Keratinocyte (primary cell): Measurements from ENCODE around the gene HGF. TPM values are rescaled to one million over a fixed set of nuclear protein-coding genes. Genes with fewer than 3 reads are reported as not detected.

Experiments used
- DNase-seq: peaks from one replicate; pipeline ENCODE4 v3.0.0-alpha.2; 2011; ENCODE audit warnings: low read depth, missing footprints, low spot score
- FAIRE-seq: peaks from 2 replicates; lab custom pipeline; 2011; peaks lifted over from hg19 to GRCh38; lab: Jason Lieb, UNC
- H2AFZ ChIP-seq: 2 replicates; pipeline ENCODE4 v1.6.0; 2012; ENCODE audit warnings: low read length, control low read depth, inconsistent platforms; ENCODE audit not compliant: control insufficient read depth
- H3K27ac ChIP-seq: 2 replicates; pipeline ENCODE4 v1.5.1; 2011; ENCODE audit warnings: low read length; ENCODE audit not compliant: control insufficient read depth, insufficient read depth
- H3K27me3 ChIP-seq: 3 replicates; pipeline ENCODE4 v1.6.0; 2011; ENCODE audit warnings: low read length; ENCODE audit not compliant: control insufficient read depth, insufficient read depth; ENCODE audit errors: extremely low read depth
- H3K36me3 ChIP-seq, 2 experiments: 2 replicates in 1 of 2; 3 replicates in 1 of 2; pipeline ENCODE4 v1.5.1; 2011; ENCODE audit warnings: low read length in 2 of 2, mild to moderate bottlenecking in 1 of 2; ENCODE audit not compliant: control insufficient read depth in 2 of 2, insufficient read depth in 2 of 2; ENCODE audit errors: extremely low read depth in 1 of 2
- H3K4me1 ChIP-seq: 3 replicates; pipeline ENCODE4 v1.5.1; 2011; ENCODE audit warnings: low read length; ENCODE audit not compliant: control insufficient read depth, insufficient read depth; ENCODE audit errors: extremely low read depth
- H3K4me2 ChIP-seq: 3 replicates; pipeline ENCODE4 v1.6.0; 2011; ENCODE audit warnings: low read depth, low read length; ENCODE audit not compliant: control insufficient read depth, insufficient read depth; ENCODE audit errors: extremely low read depth
- H3K4me3 ChIP-seq, 3 experiments: fragments of 200-600 bp in 1 of 3; sonication (generic) in 1 of 3; 2 replicates in 2 of 3; 3 replicates in 1 of 3; pipeline ENCODE4 v1.5.1; 2011 to 2016; ENCODE audit warnings: low read length in 3 of 3, mild to moderate bottlenecking in 3 of 3, control low read depth in 2 of 3, inconsistent platforms in 1 of 3, low read depth in 1 of 3, mixed read lengths in 1 of 3, mixed run types in 1 of 3, moderate library complexity in 1 of 3; ENCODE audit not compliant: control insufficient read depth in 2 of 3, insufficient read depth in 2 of 3; ENCODE audit errors: extremely low read depth in 1 of 3
- H3K79me2 ChIP-seq: 2 replicates; pipeline ENCODE4 v1.6.0; 2012; ENCODE audit warnings: low read length; ENCODE audit not compliant: control insufficient read depth, insufficient read depth
- H3K9ac ChIP-seq: 3 replicates; pipeline ENCODE4 v1.6.0; 2011; ENCODE audit warnings: low read length; ENCODE audit not compliant: control insufficient read depth, insufficient read depth; ENCODE audit errors: extremely low read depth
- H3K9me1 ChIP-seq: 3 replicates; pipeline ENCODE4 v1.6.0; 2011; ENCODE audit warnings: low read length; ENCODE audit not compliant: control insufficient read depth, insufficient read depth; ENCODE audit errors: extremely low read depth
- H3K9me3 ChIP-seq: 2 replicates; pipeline ENCODE4 v1.5.1; 2012; ENCODE audit warnings: low read depth, low read length; ENCODE audit not compliant: control insufficient read depth
- H4K20me1 ChIP-seq: 3 replicates; pipeline ENCODE4 v1.6.0; 2011; ENCODE audit warnings: low read length; ENCODE audit not compliant: control insufficient read depth, insufficient read depth; ENCODE audit errors: extremely low read depth
- EZH2 ChIP-seq: IDR thresholded peaks from one replicate; pipeline ENCODE4 v1.6.1; 2012; ENCODE audit warnings: inconsistent platforms, mild to moderate bottlenecking, low read length, moderate library complexity
- dilution Hi-C: fragments of 300-500 bp; cut with MboI; formaldehyde crosslinking; loops from one replicate; pipeline ENCODE4 v1.7.0; 2020; ENCODE audit warnings: low sequenced_read_pairs; ENCODE audit not compliant: extremely low pct_ligation_motif_present
- polyA plus RNA-seq, 5 experiments: library from polyadenylated mRNA; depleted of rRNA in 3 of 5; stranded (reverse) in 3 of 5; stranded (forward) in 1 of 5; unstranded in 1 of 5; fragments of >200 nt; gene quantifications; 1 replicate in 1 of 5; 2 replicates in 3 of 5; 3 replicates in 1 of 5; pipeline versions ENCODE4 v1.2.1 to v1.2.3, GENCODE V29; 2011 to 2012; ENCODE audit warnings: missing spikeins in 2 of 5, low read depth in 1 of 5, low replicate concordance in 1 of 5
- TF ChIP-seq, protein P1 (sequence below), 3 experiments: IDR thresholded peaks in 1 of 3; conservative IDR thresholded peaks in 1 of 3; optimal IDR thresholded peaks in 1 of 3; 2 replicates in 2 of 3; 3 replicates in 1 of 3; pipeline versions ENCODE3 to v1.5.1; 2011; ENCODE audit warnings: low read length in 3 of 3, mild to moderate bottlenecking in 3 of 3, moderate library complexity in 2 of 3, control low read depth in 1 of 3, inconsistent platforms in 1 of 3; ENCODE audit not compliant: insufficient read depth in 2 of 3; ENCODE audit errors: extremely low read depth in 1 of 3

HGF gene
- polyA plus RNA-seq, 1 donor (not counting 4 experiments of a cell fraction or from before 2014, with no cell fraction given): not detected

DNA sequence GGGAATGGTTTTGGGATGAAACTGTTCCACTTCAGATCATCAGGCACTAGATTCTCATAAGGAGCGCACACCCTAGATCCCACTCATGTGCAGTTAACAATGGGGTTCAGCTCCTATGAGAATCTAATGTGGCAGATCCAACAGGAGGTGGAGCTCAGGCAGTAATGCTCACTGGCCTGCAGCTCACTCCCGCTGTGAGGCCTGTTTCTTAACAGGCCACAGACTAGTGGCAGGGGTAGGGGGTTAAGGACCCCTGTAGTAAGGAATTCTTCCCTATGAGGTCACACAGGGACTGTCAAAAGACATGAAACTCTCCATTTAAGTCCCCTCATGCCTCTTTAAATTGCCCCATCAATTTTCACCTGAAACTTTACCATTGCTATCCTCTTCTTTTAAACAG is 8.0 kb downstream of the HGF start:
- Histone ChIP-seq H3K79me2 (no peaks in the 10 kb centered on the region), H4K20me1 (no peaks in the 10 kb centered on the region)
- FAIRE-seq: no peak

GRCh38 chr7:81761031-81761430 is 8.8 kb downstream of the HGF start:
- Histone ChIP-seq H2AFZ (no peak overlapping the region), H3K9me1 (no peaks in the 10 kb centered on the region), H3K4me1 (no peaks in the 10 kb centered on the region), H3K27me3 (no peaks in the 10 kb centered on the region), H3K36me3 (no peaks in the 10 kb centered on the region), H3K4me2 (no peak overlapping the region), H3K9me3 (no peaks in the 10 kb centered on the region), H3K9ac (no peak overlapping the region), H3K4me3 (no peak overlapping the region), H3K79me2 (no peaks in the 10 kb centered on the region), H3K27ac (no peak overlapping the region), H4K20me1 (no peaks in the 10 kb centered on the region)
- DNase-seq (no peak), FAIRE-seq (no peak)
- no peak for TF ChIP-seq EZH2
- TF ChIP-seq, protein P1, sequence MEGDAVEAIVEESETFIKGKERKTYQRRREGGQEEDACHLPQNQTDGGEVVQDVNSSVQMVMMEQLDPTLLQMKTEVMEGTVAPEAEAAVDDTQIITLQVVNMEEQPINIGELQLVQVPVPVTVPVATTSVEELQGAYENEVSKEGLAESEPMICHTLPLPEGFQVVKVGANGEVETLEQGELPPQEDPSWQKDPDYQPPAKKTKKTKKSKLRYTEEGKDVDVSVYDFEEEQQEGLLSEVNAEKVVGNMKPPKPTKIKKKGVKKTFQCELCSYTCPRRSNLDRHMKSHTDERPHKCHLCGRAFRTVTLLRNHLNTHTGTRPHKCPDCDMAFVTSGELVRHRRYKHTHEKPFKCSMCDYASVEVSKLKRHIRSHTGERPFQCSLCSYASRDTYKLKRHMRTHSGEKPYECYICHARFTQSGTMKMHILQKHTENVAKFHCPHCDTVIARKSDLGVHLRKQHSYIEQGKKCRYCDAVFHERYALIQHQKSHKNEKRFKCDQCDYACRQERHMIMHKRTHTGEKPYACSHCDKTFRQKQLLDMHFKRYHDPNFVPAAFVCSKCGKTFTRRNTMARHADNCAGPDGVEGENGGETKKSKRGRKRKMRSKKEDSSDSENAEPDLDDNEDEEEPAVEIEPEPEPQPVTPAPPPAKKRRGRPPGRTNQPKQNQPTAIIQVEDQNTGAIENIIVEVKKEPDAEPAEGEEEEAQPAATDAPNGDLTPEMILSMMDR (optimal IDR thresholded peaks at IDR 0.05 in 1 of 3, IDR thresholded peaks at IDR 0.05 in 1 of 3, conservative IDR thresholded peaks at IDR 0.05 in 1 of 3; ENCODE audit: extremely low read depth in 1 of 3, insufficient read depth in 2 of 3, low read length in 3 of 3): no peak
- dilution Hi-C loops: no loop called here

More for the DNA sequence above, 8.0 kb downstream of the HGF start:
- H3K9me3 ChIP-seq: no peaks in the 10 kb centered on the region
- no peaks in the 10 kb centered on the region for H3K27me3 ChIP-seq
- TF ChIP-seq EZH2: no peak
- TF ChIP-seq, protein P1 (optimal IDR thresholded peaks at IDR 0.05 in 1 of 3, IDR thresholded peaks at IDR 0.05 in 1 of 3, conservative IDR thresholded peaks at IDR 0.05 in 1 of 3; ENCODE audit: extremely low read depth in 1 of 3, insufficient read depth in 2 of 3, low read length in 3 of 3): no peak
- no peak overlapping the region for H3K9ac ChIP-seq
- H2AFZ ChIP-seq: no peak overlapping the region
- no peaks in the 10 kb centered on the region for H3K9me1 ChIP-seq
- DNase-seq: no peak
- H3K4me3 ChIP-seq: no peak overlapping the region
- H3K36me3 ChIP-seq: no peaks in the 10 kb centered on the region
- dilution Hi-C loops: no loop called here
- no peak overlapping the region for H3K4me2 ChIP-seq
- H3K4me1 ChIP-seq: no peaks in the 10 kb centered on the region
- H3K27ac ChIP-seq: no peak overlapping the region
